Measurements from ENCODE around the gene TRPT1.

The TRPT1 gene

GRCh38 chr11:64216879-64217278 is 9.1 kb downstream of the TRPT1 start:
- DNase-seq (ENCODE audit: low read depth in 1 of 2, low spot score in 1 of 2): no peak
- TF ChIP-seq POLR2AphosphoS5 (IDR thresholded peaks at IDR 0.05; ENCODE audit: low read depth) (no peak), GABPA (IDR thresholded peaks at IDR 0.05; ENCODE audit: low read depth) (no peak), SPI1 (IDR thresholded peaks at IDR 0.05; ENCODE audit: borderline replicate concordance, low read depth) (no peak), REST (IDR thresholded peaks at IDR 0.05; ENCODE audit: insufficient replicate concordance, low read depth) (no peak), CTCF (IDR thresholded peaks at IDR 0.05; ENCODE audit: insufficient read depth, low read length) (no peak)
- H3K27me3 ChIP-seq (ENCODE audit: insufficient read depth, poor library complexity, severe bottlenecking): no peaks in the 10 kb centered on the region
- H3K4me3 ChIP-seq (replicated peaks; ENCODE audit: insufficient read depth, low read length): no peak overlapping the region
- no peak overlapping the region for H3K27ac ChIP-seq (replicated peaks)

- DNase-seq (ENCODE audit: low read depth in 1 of 2, low spot score in 1 of 2): no peak
- Histone ChIP-seq H3K27me3 (ENCODE audit: insufficient read depth, poor library complexity, severe bottlenecking) (no peaks in the 10 kb centered on the region), H3K27ac (replicated peaks) (no peak overlapping the region), H3K4me3 (replicated peaks; ENCODE audit: insufficient read depth, low read length) (no peak overlapping the region)
- TF ChIP-seq SPI1 (IDR thresholded peaks at IDR 0.05; ENCODE audit: borderline replicate concordance, low read depth) (no peak), GABPA (IDR thresholded peaks at IDR 0.05; ENCODE audit: low read depth) (no peak), REST (IDR thresholded peaks at IDR 0.05; ENCODE audit: insufficient replicate concordance, low read depth) (no peak), POLR2AphosphoS5 (IDR thresholded peaks at IDR 0.05; ENCODE audit: low read depth) (no peak), CTCF (IDR thresholded peaks at IDR 0.05; ENCODE audit: insufficient read depth, low read length) (no peak)
Observed at GRCh38 chr11:64211181-64211872, 14.7 kb downstream of the TRPT1 start.

- DNase-seq (ENCODE audit: low read depth in 1 of 2, low spot score in 1 of 2): no peak
- no peak for TF ChIP-seq POLR2AphosphoS5 (IDR thresholded peaks at IDR 0.05; ENCODE audit: low read depth)
- no peak for TF ChIP-seq SPI1 (IDR thresholded peaks at IDR 0.05; ENCODE audit: borderline replicate concordance, low read depth)
- TF ChIP-seq CTCF (IDR thresholded peaks at IDR 0.05; ENCODE audit: insufficient read depth, low read length): no peak
- no peak for TF ChIP-seq GABPA (IDR thresholded peaks at IDR 0.05; ENCODE audit: low read depth)
- TF ChIP-seq REST (IDR thresholded peaks at IDR 0.05; ENCODE audit: insufficient replicate concordance, low read depth): no peak
- no peaks in the 10 kb centered on the region for H3K27me3 ChIP-seq (ENCODE audit: insufficient read depth, poor library complexity, severe bottlenecking)
Observed at GRCh38 chr11:64210301-64211020, 15.5 kb downstream of the TRPT1 start.

More at GRCh38 chr11:64210301-64211020, 15.5 kb downstream of the TRPT1 start:
- Histone ChIP-seq H3K27ac (replicated peaks) (no peak overlapping the region), H3K4me3 (replicated peaks; ENCODE audit: insufficient read depth, low read length) (no peak overlapping the region)

Measured in HL-60 (cell line).